Hepatocyte (in vitro differentiated cells): ENCODE results near the gene GPR156. TPM values are rescaled to one million over a fixed set of nuclear protein-coding genes. Genes with fewer than 3 reads are reported as not detected.
"Not testable (repeated sequence)": the region's sequence is repeated elsewhere in the genome, so short reads cannot be mapped to it uniquely, and the experiment has no call there.

Source experiments
- DNase-seq: peaks from one replicate; pipeline ENCODE4 v3.0.0-alpha.2; 2016; ENCODE audit warnings: low spot score
- H2AFZ ChIP-seq: fragments of 200-600 bp; sonication (generic); 2 replicates; pipeline ENCODE4 v1.6.0; 2016; ENCODE audit warnings: antibody characterized with exemption, mild to moderate bottlenecking
- H3K27ac ChIP-seq: fragments of 200-600 bp; sonication (generic); 2 replicates; pipeline ENCODE4 v1.5.1; 2016; ENCODE audit warnings: mild to moderate bottlenecking
- H3K27me3 ChIP-seq: fragments of 200-600 bp; sonication (generic); 2 replicates; pipeline ENCODE4 v1.6.1; 2016
- H3K36me3 ChIP-seq: fragments of 200-600 bp; sonication (generic); replicated peaks from 2 replicates; pipeline ENCODE4 v1.5.1; 2016; ENCODE audit warnings: low read depth; ENCODE audit not compliant: insufficient read depth
- H3K4me1 ChIP-seq: fragments of 200-600 bp; sonication (generic); 2 replicates; pipeline ENCODE4 v1.5.1; 2016; ENCODE audit warnings: mild to moderate bottlenecking, moderate library complexity; ENCODE audit not compliant: insufficient read depth
- H3K4me2 ChIP-seq: fragments of 200-600 bp; sonication (generic); 2 replicates; pipeline ENCODE4 v1.6.0; 2016
- H3K4me3 ChIP-seq: fragments of 200-600 bp; sonication (generic); 2 replicates; pipeline ENCODE4 v1.5.1; 2016; ENCODE audit warnings: mild to moderate bottlenecking
- H3K79me2 ChIP-seq: fragments of 200-600 bp; sonication (generic); 2 replicates; pipeline ENCODE4 v1.6.0; 2017; ENCODE audit warnings: mild to moderate bottlenecking
- H3K9me2 ChIP-seq: fragments of 200-600 bp; sonication (generic); replicated peaks from 2 replicates; pipeline ENCODE4 v1.6.0; 2017; ENCODE audit warnings: mild to moderate bottlenecking; ENCODE audit not compliant: insufficient read depth
- H3K9me3 ChIP-seq: fragments of 200-600 bp; sonication (generic); 2 replicates; pipeline ENCODE4 v1.5.1; 2016; ENCODE audit warnings: low read depth, mild to moderate bottlenecking
- H4K20me1 ChIP-seq: fragments of 200-600 bp; sonication (generic); 2 replicates; pipeline ENCODE4 v1.6.0; 2016; ENCODE audit warnings: mild to moderate bottlenecking; ENCODE audit not compliant: insufficient read depth, poor library complexity, severe bottlenecking
- CTCF ChIP-seq: fragments of 200-600 bp; sonication (generic); IDR thresholded peaks from 2 replicates; pipeline ENCODE4 v1.5.1; 2016; ENCODE audit warnings: antibody characterized with exemption, mild to moderate bottlenecking; ENCODE audit not compliant: poor library complexity
- EZH2 ChIP-seq: fragments of 200-600 bp; sonication (generic); IDR thresholded peaks from 2 replicates; pipeline ENCODE4 v1.6.1; 2016; ENCODE audit warnings: antibody characterized with exemption, mild to moderate bottlenecking, borderline replicate concordance
- EZH2phosphoT487 ChIP-seq: fragments of 200-600 bp; sonication (generic); IDR thresholded peaks from one replicate; pipeline ENCODE4 v1.6.1; 2018; ENCODE audit warnings: antibody characterized with exemption, mild to moderate bottlenecking, low read depth, moderate library complexity; ENCODE audit not compliant: unreplicated experiment, severe bottlenecking
- WGBS: methylation state at CpG from one replicate; pipeline ENCODE4 v1.1.6; 2016; ENCODE audit warnings: low lambda C conversion rate; ENCODE audit errors: missing lambda C conversion rate; 5-methylcytosine and 5-hydroxymethylcytosine counted together
- polyA plus RNA-seq: library from polyadenylated mRNA; unstranded; fragments of >200 nt; fragmentation: Nextera tagmentation; extraction: Ambion mirVana; gene quantifications from 2 replicates; pipeline ENCODE4 v1.2.1, GENCODE V29; 2016
- total RNA-seq: library from RNA; depleted of rRNA; stranded (reverse); fragments of >200 nt; gene quantifications from 2 replicates; pipeline ENCODE4 v1.2.3, GENCODE V29; 2014

Gene GPR156
- total and polyA plus RNA-seq, 2 experiments from 2014 or later: 0.27 to 0.80 TPM

GRCh38 chr3:120227710-120228347, 57.2 kb downstream of the GPR156 start:
- Histone ChIP-seq H3K27me3 (no peaks in the 10 kb centered on the region), H3K27ac (no peak overlapping the region), H3K4me2 (no peak overlapping the region), H2AFZ (no peak overlapping the region), H4K20me1 (no peaks in the 10 kb centered on the region), H3K79me2 (no peaks in the 10 kb centered on the region), H3K9me2 (no peaks in the 10 kb centered on the region), H3K36me3 (no peaks in the 10 kb centered on the region), H3K9me3 (no peaks in the 10 kb centered on the region), H3K4me1 (no peaks in the 10 kb centered on the region), H3K4me3 (no peak overlapping the region)
- DNase-seq: no peak
- WGBS: 85% methylated on average over 2 of the region's 2 CpGs
- TF ChIP-seq EZH2 (no peak), EZH2phosphoT487 (no peak), CTCF (no peak)

- no peaks in the 10 kb centered on the region for H3K36me3 ChIP-seq
- H3K27ac ChIP-seq: no peak overlapping the region
- TF ChIP-seq EZH2phosphoT487 (no peak), EZH2 (no peak), CTCF (no peak)
- WGBS: 69% methylated on average over 2 of the region's 2 CpGs
- no peaks in the 10 kb centered on the region for H3K27me3 ChIP-seq
- H3K4me3 ChIP-seq: no peak overlapping the region
- H3K79me2 ChIP-seq: no peaks in the 10 kb centered on the region
- no peak overlapping the region for H2AFZ ChIP-seq
- H3K4me1 ChIP-seq: no peaks in the 10 kb centered on the region
- no peak overlapping the region for H3K4me2 ChIP-seq
- no peak for DNase-seq
- no peaks in the 10 kb centered on the region for H3K9me2 ChIP-seq
- no peaks in the 10 kb centered on the region for H4K20me1 ChIP-seq
- H3K9me3 ChIP-seq: no peaks in the 10 kb centered on the region
These were observed 60.8 kb downstream of the GPR156 start for GRCh38 chr3:120224237-120224636.

GRCh38 chr3:120218981-120219380, 66.0 kb downstream of the GPR156 start:
- Histone ChIP-seq H2AFZ (no peak overlapping the region), H3K9me3 (no peaks in the 10 kb centered on the region), H3K4me2 (no peak overlapping the region), H3K9me2 (no peaks in the 10 kb centered on the region), H3K27ac (no peak overlapping the region), H3K4me3 (no peak overlapping the region), H3K79me2 (no peaks in the 10 kb centered on the region), H3K27me3 (no peaks in the 10 kb centered on the region), H3K36me3 (no peaks in the 10 kb centered on the region), H3K4me1 (no peaks in the 10 kb centered on the region), H4K20me1 (no peaks in the 10 kb centered on the region)
- DNase-seq: no peak
- no peak for TF ChIP-seq EZH2
- no peak for TF ChIP-seq CTCF
- no peak for TF ChIP-seq EZH2phosphoT487

- not testable (repeated sequence) for DNase-seq, H3K27me3 ChIP-seq, H3K27ac ChIP-seq, H3K4me1 ChIP-seq, H3K9me3 ChIP-seq, H3K4me3 ChIP-seq, H3K9me2 ChIP-seq, H3K4me2 ChIP-seq, H3K79me2 ChIP-seq, H2AFZ ChIP-seq, H4K20me1 ChIP-seq, H3K36me3 ChIP-seq
- 98% methylated on average over 1 of the region's 1 CpG for WGBS
These were observed 68.4 kb downstream of the GPR156 start for GRCh38 chr3:120216633-120217032.
